Hepatic stellate cell (primary cell): Measurements from ENCODE around the gene POU2AF2.
A peak's percentile ranks its signal among the peaks of the same experiment; 100 is the strongest.
"Not testable (repeated sequence)": the region's sequence is repeated elsewhere in the genome, so short reads cannot be mapped to it uniquely, and the experiment has no call there.

Source experiments
- DNase-seq: peaks from one replicate; pipeline ENCODE4 v3.0.0; 2011; ENCODE audit warnings: low spot score

POU2AF2 gene

DNA sequence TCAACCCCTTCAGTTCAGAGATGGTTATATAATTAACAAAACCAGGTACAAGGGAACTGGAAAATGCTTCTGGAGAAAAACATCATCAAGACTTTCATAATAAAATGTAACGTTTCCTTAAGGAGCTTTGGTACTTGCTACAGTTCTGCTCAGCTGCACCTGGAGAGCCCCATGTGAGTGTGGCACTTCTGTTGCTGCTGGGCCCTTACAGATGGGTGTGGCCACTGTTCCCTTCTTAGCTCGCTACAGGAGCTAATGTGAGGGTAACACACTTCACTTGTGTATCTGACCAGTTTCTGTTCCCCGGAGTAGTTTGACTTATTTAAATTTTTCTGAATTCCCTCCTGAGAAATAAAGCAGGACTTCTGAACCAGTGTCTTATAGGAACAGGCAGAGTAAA is 56.8 kb downstream of the POU2AF2 start:
- DNase-seq: no peak

DNA sequence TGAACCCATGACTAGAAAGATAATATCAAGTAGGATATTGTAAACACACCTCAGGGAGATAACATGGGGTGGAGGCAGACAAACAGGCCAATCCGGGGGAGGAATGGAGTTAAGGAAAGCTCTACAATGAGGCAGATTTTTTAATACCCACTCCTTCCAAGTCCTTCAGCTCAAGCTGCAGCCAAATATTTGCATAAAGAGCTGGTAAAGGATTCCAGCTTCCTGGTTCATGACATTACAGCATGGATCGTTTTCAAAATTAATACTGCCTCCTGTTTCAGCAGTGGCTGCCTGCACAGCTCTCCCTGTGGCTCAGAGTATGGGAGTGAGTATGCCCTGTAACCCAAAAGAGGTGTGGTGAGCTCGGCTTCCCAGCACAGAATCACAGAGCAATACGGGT is 57.9 kb downstream of the POU2AF2 start:
- no peak for DNase-seq

DNA sequence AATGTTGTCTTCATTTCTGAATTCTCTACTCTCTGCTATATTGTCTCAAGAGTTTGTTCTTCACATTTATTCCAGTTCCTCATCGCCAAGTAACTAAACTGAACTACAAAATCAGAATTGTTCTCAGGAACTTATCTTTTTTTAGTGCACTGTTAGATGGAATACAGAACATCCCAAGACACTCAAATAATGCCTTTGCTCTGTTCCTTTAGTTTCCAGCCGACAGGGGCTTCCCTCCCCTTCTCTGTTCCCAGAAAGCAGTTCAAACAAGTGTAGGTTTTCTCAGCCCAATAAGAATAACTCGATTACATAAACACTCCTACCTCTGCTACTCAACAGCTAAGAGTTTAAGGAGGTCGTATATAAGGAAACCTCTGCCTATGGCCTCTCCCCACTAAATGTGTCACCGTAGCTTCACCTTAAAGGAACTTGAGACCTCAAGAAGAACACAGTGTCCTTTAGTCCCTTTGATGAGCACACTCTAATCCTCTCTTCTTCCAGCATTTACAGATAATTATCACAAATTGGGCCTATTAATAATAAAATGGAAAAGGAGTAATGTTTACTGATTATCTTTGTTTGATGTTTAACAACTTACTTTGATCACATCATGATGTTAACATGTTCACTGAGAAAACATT is 59.8 kb downstream of the POU2AF2 start:
- DNase-seq: no peak

DNA sequence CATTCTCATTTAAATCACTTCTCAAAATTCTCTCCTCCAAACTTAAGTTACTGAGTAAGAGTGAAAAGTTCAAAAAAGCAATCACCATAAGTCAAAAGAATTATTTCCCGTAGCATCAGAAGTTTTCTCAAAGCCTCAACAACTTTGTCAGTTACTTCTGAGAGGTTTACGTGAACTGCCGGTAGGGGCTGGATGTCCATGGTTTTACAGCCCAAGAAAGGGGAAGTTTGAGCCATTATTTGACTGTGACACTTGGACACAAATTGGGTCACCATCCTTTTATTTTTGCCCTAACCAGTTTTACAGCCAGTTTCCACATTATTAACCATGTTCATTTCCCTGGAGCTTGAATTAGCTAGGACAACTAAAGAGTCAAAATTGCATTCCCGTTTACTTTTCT is 60.4 kb downstream of the POU2AF2 start:
- DNase-seq: no peak

DNA sequence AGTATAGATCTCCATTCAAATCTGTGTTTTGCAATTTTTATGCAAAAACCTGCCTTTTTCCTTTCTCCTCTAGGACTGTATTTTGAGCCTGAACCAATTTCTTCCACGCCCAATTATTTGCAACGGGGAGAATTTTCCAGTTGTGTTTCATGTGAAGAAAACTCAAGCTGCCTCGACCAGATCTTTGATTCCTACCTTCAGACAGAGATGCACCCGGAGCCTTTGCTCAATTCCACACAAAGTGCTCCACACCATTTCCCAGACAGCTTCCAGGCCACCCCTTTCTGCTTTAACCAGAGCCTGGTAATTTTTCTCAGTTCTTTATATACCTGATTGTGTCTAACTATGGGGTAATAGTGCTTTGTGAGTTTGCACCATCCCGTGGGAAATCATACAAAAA is 60.8 kb downstream of the POU2AF2 start:
- DNase-seq: no peak

DNA sequence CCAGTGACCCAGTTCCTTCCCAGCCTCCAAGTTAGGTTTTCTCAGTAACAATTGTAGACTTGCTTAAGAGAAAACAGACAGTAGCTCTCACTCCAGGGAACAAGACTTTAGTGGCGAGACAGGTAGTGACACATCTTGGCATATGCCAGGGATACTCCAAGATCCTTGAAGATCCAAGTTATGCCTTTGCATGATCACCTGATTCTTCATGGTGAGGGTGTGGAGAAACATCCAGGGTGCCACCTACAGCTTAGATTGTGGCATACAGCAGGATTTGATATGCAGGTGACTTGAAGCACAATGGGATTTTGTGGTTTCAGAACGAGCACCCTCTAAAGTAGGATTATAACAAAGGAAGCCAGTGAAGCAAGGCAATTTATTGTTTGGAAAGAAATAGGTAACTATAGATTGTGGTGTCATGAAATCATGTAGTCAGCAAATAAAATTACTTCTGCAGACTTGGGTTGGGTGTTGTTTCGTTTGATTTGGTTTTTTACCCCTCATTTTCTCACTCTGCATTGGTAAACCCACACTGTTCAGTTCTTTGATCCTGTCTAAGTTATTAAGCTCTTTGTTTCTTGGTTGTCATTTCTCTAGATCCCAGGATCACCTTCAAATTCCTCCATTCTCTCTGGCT is 62.1 kb downstream of the POU2AF2 start:
- no peak for DNase-seq

DNA sequence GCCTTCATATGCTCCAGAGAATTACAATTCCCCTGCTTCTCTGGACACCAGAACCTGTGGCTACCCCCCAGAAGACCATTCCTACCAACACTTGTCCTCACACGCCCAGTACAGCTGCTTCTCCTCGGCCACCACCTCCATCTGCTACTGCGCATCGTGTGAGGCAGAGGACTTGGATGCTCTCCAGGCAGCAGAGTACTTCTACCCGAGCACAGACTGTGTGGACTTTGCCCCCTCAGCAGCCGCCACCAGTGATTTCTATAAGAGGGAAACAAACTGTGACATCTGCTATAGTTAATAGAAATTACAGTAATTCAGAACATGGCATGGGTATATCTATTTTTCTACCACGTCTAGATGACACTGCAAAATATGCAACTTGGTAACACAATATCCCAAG is 62.6 kb downstream of the POU2AF2 start:
- no peak for DNase-seq

DNA sequence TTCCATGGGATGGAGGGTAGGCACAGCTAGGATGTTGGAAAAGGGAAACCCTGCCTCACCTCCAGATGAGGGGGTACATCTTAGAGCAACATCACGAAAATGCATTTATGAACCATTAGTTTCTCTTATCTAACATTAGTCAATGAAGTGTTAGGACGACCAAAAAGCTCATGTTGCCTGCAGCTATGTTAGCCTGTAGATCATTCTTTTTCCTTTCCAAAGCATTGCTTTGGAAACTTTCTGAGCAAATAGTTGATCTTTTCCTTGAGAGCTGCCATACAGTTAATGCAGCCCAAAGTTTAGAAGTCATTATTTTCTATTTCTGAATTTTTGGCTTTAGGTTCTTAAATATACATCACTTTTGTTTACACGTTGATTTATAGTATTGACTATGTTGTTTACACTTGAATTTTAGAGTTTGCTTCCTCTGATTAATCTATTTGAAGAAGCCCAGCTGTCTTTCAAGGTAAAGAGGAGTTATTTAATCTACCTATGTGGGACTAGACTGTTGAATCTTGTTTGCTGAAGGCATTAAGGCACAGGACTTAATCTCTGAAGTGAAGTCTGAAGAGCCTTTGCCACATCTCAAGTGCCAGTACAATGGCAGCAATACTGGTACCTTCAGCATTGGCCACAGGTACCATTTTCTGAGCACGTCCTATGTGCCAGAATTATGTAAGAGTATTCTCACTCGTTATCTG is 63.8 kb downstream of the POU2AF2 start:
- DNase-seq: no peak

DNA sequence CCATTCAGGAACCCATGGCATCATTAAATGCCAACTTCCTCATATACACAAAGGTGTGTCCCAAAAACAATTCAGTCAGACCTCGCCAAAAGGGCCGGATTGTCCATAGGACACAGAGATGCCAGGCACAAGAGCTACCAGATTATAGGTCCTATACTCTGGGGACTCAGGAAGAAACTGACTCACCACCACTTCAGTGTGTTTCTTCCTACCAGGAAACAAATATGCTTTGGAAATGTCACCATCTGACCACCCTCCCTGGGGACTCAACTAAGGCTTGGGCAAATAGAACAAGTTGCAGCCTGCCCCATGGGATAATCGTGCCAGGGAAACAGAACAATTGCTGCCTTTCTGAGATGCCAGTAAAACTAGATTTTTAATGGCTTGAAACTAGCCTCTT is 64.6 kb downstream of the POU2AF2 start:
- DNase-seq: no peak

DNA sequence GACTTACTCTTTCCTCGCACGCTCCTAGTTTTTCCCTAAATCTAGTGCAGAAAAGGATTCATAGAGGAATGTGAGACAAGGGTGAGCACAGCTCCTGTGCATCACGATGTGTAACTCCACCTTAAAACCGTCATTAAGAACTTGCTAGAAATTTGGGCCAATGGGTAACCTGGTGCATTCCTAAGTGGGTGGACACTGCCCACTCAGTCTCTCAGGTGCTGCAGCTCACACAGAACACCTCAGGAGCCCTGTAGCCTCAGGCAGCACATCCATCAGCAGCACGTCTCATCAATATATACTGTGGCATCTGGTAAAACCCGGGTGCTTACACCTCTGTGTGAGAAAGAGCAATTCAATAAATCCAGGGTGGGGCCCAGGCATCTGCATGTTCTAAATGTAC is 65.2 kb downstream of the POU2AF2 start:
- no peak for DNase-seq

DNA sequence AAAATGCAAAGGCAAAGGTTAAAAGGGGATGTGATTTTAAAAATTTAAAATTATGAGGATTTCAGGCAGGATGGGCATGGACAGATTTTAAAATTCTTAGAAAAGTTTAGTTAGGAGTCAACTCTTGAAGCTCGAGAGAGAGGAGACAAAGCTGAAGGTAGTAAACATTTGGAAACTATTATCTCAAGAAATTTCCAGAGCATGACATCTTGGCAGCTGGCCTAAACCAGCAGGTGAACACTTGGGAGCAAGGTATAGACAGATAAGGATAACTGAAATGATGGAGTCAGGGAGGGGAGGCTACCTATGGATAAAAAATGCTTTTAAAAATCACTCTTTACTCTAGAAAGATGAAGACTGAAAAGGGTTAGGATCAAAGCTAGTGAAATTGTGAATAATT is 66.6 kb downstream of the POU2AF2 start:
- DNase-seq: no peak

DNA sequence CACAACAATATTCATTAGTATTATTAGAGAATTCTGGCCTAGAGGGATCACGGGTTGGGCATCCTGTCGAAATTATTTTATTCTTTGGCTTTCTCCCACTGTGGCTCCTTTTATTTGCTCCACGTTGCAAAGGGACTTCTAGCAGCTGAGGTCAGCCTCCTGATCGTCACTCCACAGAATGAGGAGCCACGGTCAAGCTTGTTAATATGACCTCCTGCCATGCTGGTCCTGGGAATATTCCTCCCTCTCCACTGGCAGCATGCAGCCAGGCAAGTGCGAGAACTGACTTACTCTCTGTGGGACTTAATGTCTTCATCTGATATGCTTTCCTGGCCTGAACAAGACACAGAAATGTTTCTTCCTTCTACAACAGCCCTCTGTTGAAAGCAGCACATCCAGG is 73.8 kb downstream of the POU2AF2 start:
- DNase-seq: no peak

DNA sequence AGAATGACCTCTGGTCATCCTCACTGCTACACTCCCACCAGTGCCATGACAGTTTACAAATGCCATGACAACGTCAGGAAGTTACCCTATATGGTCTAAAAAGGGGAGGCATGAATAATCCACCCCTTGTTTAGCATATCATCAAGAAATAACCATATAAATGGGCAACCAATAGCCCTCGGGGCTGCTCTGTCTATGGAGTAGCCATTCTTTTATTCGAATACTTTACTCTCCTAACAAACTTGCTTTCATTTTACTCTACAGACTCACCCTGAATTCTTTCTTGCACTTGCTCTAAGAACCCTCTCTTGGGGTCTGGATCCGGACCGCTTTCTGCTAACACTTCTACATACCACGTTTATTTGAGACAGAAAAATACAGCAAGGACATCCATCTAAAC is 74.7 kb downstream of the POU2AF2 start:
- not testable (repeated sequence) for DNase-seq

DNA sequence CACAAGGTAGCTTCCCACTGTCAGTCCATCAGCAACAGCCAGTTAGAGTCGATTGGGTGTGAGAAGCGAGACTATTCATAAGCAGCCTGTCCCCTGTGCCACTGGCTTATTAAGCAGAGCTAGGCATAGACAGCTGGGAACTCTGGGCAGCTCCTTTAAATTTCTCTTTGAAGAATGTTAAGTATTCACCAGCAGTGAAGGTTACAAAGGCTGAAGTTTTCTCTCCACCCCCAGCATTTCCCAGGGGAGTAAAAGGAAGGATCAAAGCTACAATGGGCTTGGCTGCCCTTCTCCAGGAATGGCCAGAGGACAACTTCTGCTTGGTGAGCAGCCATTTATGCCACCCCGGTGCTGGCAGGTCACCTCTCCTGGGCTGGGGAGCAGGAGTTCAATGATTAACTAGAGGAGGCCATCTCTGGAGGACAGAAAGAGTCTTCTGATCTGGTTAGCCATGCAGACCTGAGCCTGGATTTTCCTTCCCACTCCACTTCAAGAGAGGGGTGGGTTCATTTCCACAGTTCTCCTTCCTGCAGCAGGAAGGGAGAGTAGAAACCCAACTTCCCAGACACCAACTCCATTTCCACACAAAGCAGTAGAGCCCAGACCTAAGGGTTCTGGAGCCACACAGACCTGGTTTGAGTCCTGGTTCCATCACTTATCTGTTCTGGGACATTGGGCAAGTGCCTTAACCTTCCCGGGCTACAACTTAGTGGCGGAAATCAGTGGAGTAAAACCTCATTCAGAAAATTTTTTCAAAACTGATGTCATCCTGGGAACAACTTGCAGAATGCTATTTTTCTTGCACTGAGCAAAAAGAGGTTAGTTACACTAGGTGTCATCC is 75.4 kb downstream of the POU2AF2 start:
- no peak for DNase-seq

DNA sequence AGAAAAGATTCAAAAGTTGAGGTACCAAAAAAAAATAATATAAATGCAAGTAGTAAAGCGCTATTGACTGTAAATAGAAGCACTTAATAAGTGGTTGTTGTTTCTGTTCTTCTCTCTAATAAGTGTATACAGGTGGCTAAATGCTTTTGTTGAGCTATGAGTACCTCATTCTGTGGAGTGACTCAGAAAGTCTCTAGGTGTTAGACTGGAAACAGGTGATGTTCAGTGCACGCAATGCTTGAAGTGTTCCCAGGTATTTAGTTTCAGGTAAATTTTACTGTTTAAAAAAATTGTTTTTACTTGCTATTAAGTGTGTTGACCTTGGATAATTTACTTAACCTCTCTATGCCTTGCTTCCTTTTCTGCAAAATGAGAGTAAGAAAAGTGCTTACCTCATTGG is 77.0 kb downstream of the POU2AF2 start:
- no peak for DNase-seq

DNA sequence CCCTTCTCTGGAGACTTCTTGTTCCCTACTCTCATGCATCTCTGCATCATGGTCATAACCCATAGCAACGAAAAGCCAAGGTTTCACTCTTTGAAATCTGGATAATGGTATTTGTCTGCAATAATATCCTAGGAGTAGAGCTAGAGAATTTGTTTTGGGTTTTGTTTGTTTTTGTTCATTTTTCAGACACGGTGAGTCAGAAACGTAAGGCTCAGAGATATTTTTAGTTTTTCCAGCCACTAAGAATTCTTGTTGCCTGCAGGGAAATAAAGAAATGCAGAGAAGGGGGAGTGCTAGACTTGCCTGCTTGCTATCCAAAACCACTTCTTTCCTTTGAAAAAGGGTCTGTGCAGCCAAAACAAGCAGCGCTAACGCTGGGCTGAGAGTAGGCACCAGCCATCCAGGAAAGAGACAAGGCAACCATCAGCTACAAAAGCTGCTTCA is 78.8 kb downstream of the POU2AF2 start:
- peak; percentile 16 for DNase-seq

DNA sequence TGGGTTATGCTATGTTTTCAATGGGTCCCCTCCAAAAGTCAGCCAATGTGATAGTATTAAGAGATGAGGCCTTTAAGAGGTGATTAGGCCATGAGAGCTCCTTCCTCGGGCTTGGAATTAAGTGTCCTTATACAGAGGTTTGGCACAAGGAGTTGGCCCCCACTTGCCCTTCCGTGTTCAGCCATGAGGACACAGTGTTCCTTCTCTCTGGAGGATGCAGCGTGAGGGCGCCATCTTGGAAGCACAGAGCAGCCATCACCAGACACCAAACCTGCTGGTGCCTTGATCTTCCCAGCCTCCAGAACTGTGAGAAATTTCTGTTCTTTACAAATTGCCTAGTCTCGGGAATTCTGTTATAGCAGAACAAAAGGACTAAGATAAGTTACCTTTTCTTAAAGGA is 79.7 kb downstream of the POU2AF2 start:
- no peak for DNase-seq

DNA sequence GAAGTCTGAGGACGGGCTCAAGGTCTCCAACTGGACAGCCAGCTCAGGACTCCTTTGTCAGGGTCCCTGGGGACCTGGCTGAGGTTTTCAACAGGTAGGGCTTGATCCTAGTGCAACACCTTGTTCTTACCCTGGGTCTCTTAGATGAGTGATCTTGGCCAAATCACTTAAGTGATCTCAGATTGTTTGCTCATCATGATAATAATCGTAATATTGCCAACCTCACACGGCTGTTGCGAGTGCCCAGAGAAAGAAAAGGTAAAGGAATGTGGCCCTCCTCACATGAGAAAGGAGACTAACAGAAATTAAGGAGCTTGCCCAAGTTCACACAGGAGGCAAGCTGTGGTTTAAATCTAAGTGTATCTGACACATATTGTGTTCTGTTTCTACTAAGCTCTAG is 81.3 kb downstream of the POU2AF2 start:
- DNase-seq: no peak

DNA sequence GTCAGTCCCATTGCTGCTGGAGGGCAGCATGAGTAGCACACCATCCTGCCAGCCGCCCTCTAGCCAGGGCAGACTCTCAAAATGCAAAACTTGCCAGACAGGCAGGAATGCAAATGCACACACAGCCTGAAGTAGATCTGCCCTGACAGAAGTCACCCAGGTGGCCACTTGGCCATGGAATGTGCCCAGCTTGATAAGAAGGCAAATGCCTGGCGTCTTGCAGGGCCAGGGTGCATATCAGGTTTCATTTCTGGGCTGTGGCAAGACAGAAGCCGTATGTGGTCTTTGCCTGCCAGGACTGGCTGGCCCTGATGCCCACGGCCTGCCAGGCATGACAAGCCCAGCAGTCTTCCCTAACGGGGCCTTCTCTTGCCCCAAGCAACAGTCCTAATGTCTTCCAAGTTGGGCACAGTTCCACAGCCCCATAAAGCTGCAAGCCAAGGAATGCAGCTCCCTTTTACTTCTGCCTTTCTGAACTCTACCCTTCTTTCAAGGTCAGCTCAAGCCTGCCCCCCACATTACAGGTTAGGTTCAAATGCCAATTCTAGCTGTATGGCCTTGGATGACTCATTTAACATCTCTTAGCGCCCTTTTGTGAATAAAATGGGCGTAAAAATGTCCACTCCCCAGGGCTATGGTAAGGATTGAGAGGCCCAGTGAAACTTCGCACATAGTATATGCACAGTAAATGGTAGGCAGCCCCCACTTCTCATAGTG is 82.5 kb downstream of the POU2AF2 start:
- DNase-seq: no peak

DNA sequence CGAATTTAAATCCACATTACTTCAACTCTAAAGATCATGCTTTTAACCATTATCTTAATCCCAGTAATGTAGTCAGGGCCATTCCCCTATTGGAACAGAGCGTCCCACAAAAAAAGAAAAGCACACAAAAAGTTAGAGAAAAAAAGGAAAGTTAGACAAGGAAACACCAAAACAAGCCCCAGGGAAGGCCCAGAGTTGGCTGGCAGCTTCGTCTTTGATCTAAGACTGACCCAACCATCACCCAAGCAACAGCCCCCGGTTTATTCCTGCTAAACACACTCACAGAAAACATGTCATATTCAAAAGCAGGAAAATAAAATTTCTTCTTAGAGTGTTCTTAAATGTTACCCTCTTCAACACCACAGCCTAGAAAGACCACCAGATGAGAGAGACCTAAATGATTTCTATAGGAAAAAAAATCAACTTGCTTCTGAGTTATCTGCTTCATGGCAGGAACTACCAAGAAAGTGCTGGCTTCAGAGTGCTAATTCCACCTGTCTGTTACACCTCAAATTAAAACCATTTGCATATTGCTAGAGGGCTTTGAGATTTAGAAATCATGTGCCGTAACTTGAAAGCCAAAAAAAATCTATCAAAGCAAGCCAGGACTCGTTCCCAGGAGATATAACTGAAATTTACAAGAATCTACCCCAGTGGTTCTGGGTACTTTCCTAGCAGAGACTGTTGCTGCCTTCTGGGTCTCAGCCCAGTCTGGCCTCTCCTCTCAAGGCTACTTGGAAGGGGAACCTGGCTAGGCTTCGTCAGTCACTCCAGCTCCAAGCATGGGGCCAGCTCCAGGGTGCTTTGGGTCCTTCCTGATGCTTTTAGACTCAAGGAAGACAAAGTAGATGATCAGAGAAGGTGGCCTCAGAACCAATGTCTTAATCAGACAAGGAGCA is 84.0 kb downstream of the POU2AF2 start:
- no peak for DNase-seq
